HepG2 (cell line): Measurements from ENCODE around the gene CKAP2L. TPM values are rescaled to one million over a fixed set of nuclear protein-coding genes. Genes with fewer than 3 reads are reported as not detected.

Experiments
- AFF4 ChIP-seq: sonication (generic); formaldehyde crosslinking; IDR thresholded peaks from 2 replicates; pipeline ENCODE4 v1.4.0; 2020; ENCODE audit warnings: missing genetic modification reagents
- EZH2 ChIP-seq: conservative IDR thresholded peaks from 2 replicates; pipeline ENCODE4 v1.6.1; 2012; ENCODE audit warnings: mild to moderate bottlenecking, low read depth, low read length, moderate library complexity
- HIC2 ChIP-seq: sonication (generic); formaldehyde crosslinking; IDR thresholded peaks from 2 replicates; pipeline ENCODE4 v1.9.0; 2022; ENCODE audit warnings: low read depth, missing genetic modification reagents
- IKZF5 ChIP-seq: IDR thresholded peaks from 2 replicates; pipeline ENCODE4 v1.6.1; 2018; ENCODE audit warnings: missing genetic modification reagents, mild to moderate bottlenecking, missing compliant biosample characterization
- MYC ChIP-seq: sonication (generic); formaldehyde crosslinking; IDR thresholded peaks from 2 replicates; pipeline ENCODE4 v1.9.0; 2021; ENCODE audit warnings: missing genetic modification reagents, borderline replicate concordance
- PRDM15 ChIP-seq: sonication (generic); formaldehyde crosslinking; IDR thresholded peaks from 2 replicates; pipeline ENCODE4 v1.4.0; 2020; ENCODE audit warnings: missing genetic modification reagents
- ZNF17 ChIP-seq: sonication (generic); formaldehyde crosslinking; IDR thresholded peaks from 2 replicates; pipeline ENCODE4 v1.5.0; 2020; ENCODE audit warnings: mild to moderate bottlenecking, missing genetic modification reagents
- ZNF333 ChIP-seq: sonication (generic); formaldehyde crosslinking; IDR thresholded peaks from 2 replicates; pipeline ENCODE4 v1.4.0; 2020; ENCODE audit warnings: mild to moderate bottlenecking, missing genetic modification reagents, borderline replicate concordance
- ZNF609 ChIP-seq: sonication (generic); formaldehyde crosslinking; IDR thresholded peaks from 2 replicates; pipeline ENCODE4 v1.4.0; 2020; ENCODE audit warnings: mild to moderate bottlenecking, missing genetic modification reagents, borderline replicate concordance
- ZNF773 ChIP-seq: sonication (generic); formaldehyde crosslinking; IDR thresholded peaks from 2 replicates; pipeline ENCODE4 v1.4.0; 2020; ENCODE audit warnings: missing genetic modification reagents, borderline replicate concordance
- ZNF883 ChIP-seq: sonication (generic); formaldehyde crosslinking; IDR thresholded peaks from 2 replicates; pipeline ENCODE4 v1.5.1; 2020; ENCODE audit warnings: mild to moderate bottlenecking, missing genetic modification reagents; ENCODE audit errors: not compliant biosample characterization
- ZSCAN20 ChIP-seq: sonication (generic); formaldehyde crosslinking; IDR thresholded peaks from 2 replicates; pipeline ENCODE4 v1.4.0; 2020; ENCODE audit warnings: missing genetic modification reagents, mild to moderate bottlenecking, borderline replicate concordance
- polyA plus RNA-seq, 8 experiments: library from polyadenylated mRNA; depleted of rRNA in 3 of 8; stranded (reverse) in 7 of 8; unstranded in 1 of 8; fragments of >200 nt; fragmentation: Illumina TruSeq in 4 of 8; extraction: Trizol in 4 of 8; gene quantifications; 2 replicates each; pipeline versions ENCODE4 v1.2.1 to v1.2.3, GENCODE V29; 2011 to 2016; ENCODE audit warnings: low read depth in 4 of 8, missing spikeins in 1 of 8, mixed read lengths in 1 of 8; ENCODE audit not compliant: insufficient read depth in 1 of 8
- total RNA-seq, 5 experiments: library from RNA; depleted of rRNA; stranded (reverse); fragments of >200 nt; fragmentation: Illumina TruSeq; extraction: Trizol; gene quantifications; 2 replicates each; pipeline ENCODE4 v1.2.3, GENCODE V29; 2016; ENCODE audit warnings: low read depth in 1 of 5

Gene CKAP2L
- total and polyA plus RNA-seq, 2 of the 13 experiments (the other 11 are each of a cell fraction or from before 2014, with no cell fraction given), result 7.1 to 9.5 TPM

GRCh38 chr2:112726487-112727190, 37.8 kb downstream of the CKAP2L start (continued):
- TF ChIP-seq ZNF609 (CRISPR knock-in tag), result no peak; the same call in 1 of the 2 replicates
- 0 out of 2 replicates have a peak, but pooled peaks have one; percentile 32 for TF ChIP-seq AFF4
- TF ChIP-seq HIC2 (CRISPR knock-in tag), result peak; percentile 78
- TF ChIP-seq MYC (CRISPR knock-in tag), result peak; percentile 74; the same call in 1 of the 2 replicates
- no peak for TF ChIP-seq EZH2
- peak; percentile 94 for TF ChIP-seq IKZF5 (CRISPR knock-in tag)
- TF ChIP-seq ZNF17, result no peak
- TF ChIP-seq PRDM15, result no peak
- peak; percentile 72 for TF ChIP-seq ZNF883 (CRISPR knock-in tag)
- no peak for TF ChIP-seq ZSCAN20
- no peak for TF ChIP-seq ZNF773 (CRISPR knock-in tag)
- peak; percentile 91 for TF ChIP-seq ZNF333 (CRISPR knock-in tag)
